K562 (cell line): ENCODE data around the gene TPK1. TPM values are rescaled to one million over a fixed set of nuclear protein-coding genes. Genes with fewer than 3 reads are reported as not detected.

ENCODE experiments used
- BRCA1 ChIP-seq, 2 experiments: fragments of 450-650 bp in 1 of 2; sonication (generic) in 1 of 2; formaldehyde crosslinking in 1 of 2; IDR thresholded peaks; 2 replicates each; pipeline versions ENCODE4 v1.5.0 to v1.6.1; 2017 to 2020; ENCODE audit warnings: mild to moderate bottlenecking in 1 of 2, missing genetic modification reagents in 1 of 2
- CREB3 ChIP-seq: fragments of 450-650 bp; conservative IDR thresholded peaks from 2 replicates; pipeline ENCODE4 v1.6.1; 2016; ENCODE audit warnings: missing genetic modification characterization, low read depth, mild to moderate bottlenecking, missing compliant biosample characterization, moderate library complexity
- CXXC5 ChIP-seq: fragments of 250-450 bp; sonication (Bioruptor Pico); IDR thresholded peaks from 2 replicates; pipeline ENCODE4 v1.8.0; 2022; ENCODE audit warnings: inconsistent platforms, mild to moderate bottlenecking, moderate library complexity
- E2F6 ChIP-seq, 2 experiments: IDR thresholded peaks; 2 replicates each; pipeline ENCODE4 v1.6.1; 2011; ENCODE audit warnings: borderline replicate concordance in 1 of 2, control low read depth in 1 of 2, low read depth in 1 of 2, low read length in 1 of 2, mild to moderate bottlenecking in 1 of 2, mixed read lengths in 1 of 2, moderate library complexity in 1 of 2; ENCODE audit not compliant: insufficient read depth in 1 of 2, insufficient read length in 1 of 2, poor library complexity in 1 of 2, severe bottlenecking in 1 of 2; ENCODE audit errors: extremely low read depth in 1 of 2
- ETV1 ChIP-seq: fragments of 450-650 bp; conservative IDR thresholded peaks from 2 replicates; pipeline ENCODE4 v1.6.1; 2016; ENCODE audit warnings: missing genetic modification characterization, control low read depth, low read depth, missing compliant biosample characterization
- FIP1L1 ChIP-seq: fragments of 200-400 bp; formaldehyde crosslinking; IDR thresholded peaks from 2 replicates; pipeline ENCODE4 v1.6.1; 2018; ENCODE audit warnings: mild to moderate bottlenecking, low read depth, low read length; ENCODE audit not compliant: poor library complexity, severe bottlenecking
- HINFP ChIP-seq: fragments of 450-650 bp; conservative IDR thresholded peaks from 2 replicates; pipeline ENCODE4 v1.6.1; 2016; ENCODE audit warnings: missing genetic modification characterization, low read depth, mild to moderate bottlenecking, control low read depth, missing compliant biosample characterization
- HMGXB4 ChIP-seq: sonication (generic); formaldehyde crosslinking; IDR thresholded peaks from 2 replicates; pipeline ENCODE4 v1.8.1; 2023; ENCODE audit warnings: mild to moderate bottlenecking, missing genetic modification reagents
- HNRNPL ChIP-seq: fragments of 200-400 bp; formaldehyde crosslinking; IDR thresholded peaks from 2 replicates; pipeline ENCODE4 v1.6.1; 2017; ENCODE audit warnings: low read depth, mild to moderate bottlenecking, low read length
- RBM14 ChIP-seq: fragments of 200-400 bp; formaldehyde crosslinking; IDR thresholded peaks from 2 replicates; pipeline ENCODE4 v1.6.1; 2018; ENCODE audit warnings: low read depth, mild to moderate bottlenecking, low read length, moderate library complexity, borderline replicate concordance; ENCODE audit not compliant: insufficient read depth
- SMARCA5 ChIP-seq: fragments of 450-650 bp; IDR thresholded peaks from 2 replicates; pipeline ENCODE4 v1.6.1; 2016
- SMC3 ChIP-seq: conservative IDR thresholded peaks from 2 replicates; pipeline ENCODE4 v1.6.1; 2011; ENCODE audit warnings: low read depth, low read length, improper control_type of control experiment; ENCODE audit not compliant: insufficient read depth
- SPI1 ChIP-seq: IDR thresholded peaks from 2 replicates; pipeline ENCODE4 v1.6.1; 2011; ENCODE audit warnings: low read depth, low read length, control low read depth, borderline replicate concordance
- TRIM24 ChIP-seq, 2 experiments: fragments of 450-650 bp; IDR thresholded peaks; 2 replicates each; pipeline ENCODE4 v1.6.1; 2016
- ZBTB26 ChIP-seq: fragments of 450-650 bp; formaldehyde crosslinking; IDR thresholded peaks from 2 replicates; pipeline ENCODE4 v1.4.0; 2022; ENCODE audit warnings: missing genetic modification characterization
- ZKSCAN1 ChIP-seq: fragments of 150-350 bp; IDR thresholded peaks from 2 replicates; pipeline ENCODE4 v1.6.1; 2016; ENCODE audit warnings: low read depth, low read length
- ZNF384 ChIP-seq: IDR thresholded peaks from 2 replicates; pipeline ENCODE4 v1.6.1; 2012; ENCODE audit warnings: low read depth, low read length, improper control_type of control experiment
- ZNF76 ChIP-seq: fragments of 250-450 bp; sonication (Bioruptor Pico); IDR thresholded peaks from 2 replicates; pipeline ENCODE4 v1.4.0; 2020; ENCODE audit warnings: mild to moderate bottlenecking, moderate library complexity, borderline replicate concordance
- ZNF764 ChIP-seq: fragments of 250-450 bp; sonication (Bioruptor Pico); IDR thresholded peaks from 2 replicates; pipeline ENCODE4 v1.4.0; 2020; ENCODE audit warnings: low read depth, mild to moderate bottlenecking, moderate library complexity
- polyA plus RNA-seq, 8 experiments: library from polyadenylated mRNA; depleted of rRNA in 4 of 8; stranded (reverse) in 5 of 8; unstranded in 3 of 8; fragments of >200 nt; fragmentation: Nextera tagmentation in 2 of 8; fragmentation: Illumina TruSeq in 1 of 8; extraction: Ambion mirVana in 2 of 8; extraction: Trizol in 1 of 8; gene quantifications; 2 replicates each; pipeline versions ENCODE4 v1.2.1 to v1.2.3, GENCODE V29; 2011 to 2014; ENCODE audit warnings: inconsistent platforms in 1 of 8, missing spikeins in 1 of 8
- total RNA-seq, 7 experiments: library from RNA; depleted of rRNA in 6 of 7; stranded (reverse); fragments of >200 nt in 6 of 7; fragmentation: Illumina TruSeq in 2 of 7; extraction: Trizol in 2 of 7; gene quantifications; 2 replicates each; pipeline versions ENCODE4 v1.2.1 to v1.2.3, GENCODE V29; 2011 to 2021; ENCODE audit warnings: low replicate concordance in 1 of 7

TPK1 gene
- total and polyA plus RNA-seq, 9 of the 15 experiments (the other 6 are each of a cell fraction or from before 2014, with no cell fraction given), result 5.1 to 16.2 (median 9.2) TPM

- TF ChIP-seq E2F6 (IDR thresholded peaks at IDR 0.05; ENCODE audit: borderline replicate concordance in 1 of 2, extremely low read depth in 1 of 2, insufficient read depth in 1 of 2, insufficient read length in 1 of 2, low read depth in 1 of 2, low read length in 1 of 2, poor library complexity in 1 of 2, severe bottlenecking in 1 of 2) (peak; percentile 79 to 81), SMC3 (no peak), RBM14 (no peak), SMARCA5 (peak; percentile 90), CREB3 (tag) (no peak; the same call in 1 of the 2 replicates), ETV1 (tag) (peak; percentile 100), HMGXB4 (no peak), FIP1L1 (peak; percentile 88), BRCA1 (IDR thresholded peaks at IDR 0.05) (no peak), BRCA1 (CRISPR knock-in tag; IDR thresholded peaks at IDR 0.05) (no peak), TRIM24 (IDR thresholded peaks at IDR 0.05) (peak; percentile 13 to 73; a peak in 3 of 4 replicates), CXXC5 (peak; percentile 98), ZBTB26 (CRISPR knock-in tag) (peak; percentile 78; the same call in 1 of the 2 replicates), ZKSCAN1 (peak; percentile 63; the same call in 1 of the 2 replicates), SPI1 (no peak), ZNF764 (no peak), HINFP (tag) (no peak), ZNF384 (no peak), HNRNPL (no peak), ZNF76 (no peak)
Observed at GRCh38 chr7:144835652-144836544, at the start of gene TPK1 (continued).
